HEK293 (cell line): ENCODE measurements around the gene SLC18A2.

ENCODE experiments used
- CTCF ChIA-PET: fragments of 350-600 bp; formaldehyde crosslinking; extraction: SDS; loops from one replicate; lab custom pipeline; 2021; ENCODE audit warnings: antibody characterized with exemption; lab: Yijun Ruan, JAX
- POLR2A ChIA-PET: fragments of 300-600 bp; formaldehyde crosslinking; extraction: SDS; loops from one replicate; lab custom pipeline; 2020; ENCODE audit warnings: antibody characterized with exemption, inconsistent platforms; lab: Yijun Ruan, JAX
- H3K27ac ChIP-seq: fragments of 200-500 bp; sonication (Bioruptor generic); 2 replicates; pipeline ENCODE4 v1.5.1; 2014; ENCODE audit warnings: low read depth, low read length, control low read depth, inconsistent platforms; ENCODE audit errors: extremely low read depth
- H3K36me3 ChIP-seq, 2 experiments: fragments of 200-500 bp in 1 of 2; sonication (Bioruptor generic) in 1 of 2; 1 replicate in 1 of 2; 2 replicates in 1 of 2; pipeline ENCODE4 v1.5.1; 2014 to 2017; ENCODE audit warnings: inconsistent platforms in 2 of 2, low read length in 2 of 2; ENCODE audit not compliant: control insufficient read depth in 2 of 2, insufficient read depth in 1 of 2
- H3K4me1 ChIP-seq: fragments of 200-500 bp; sonication (Bioruptor generic); 2 replicates; pipeline ENCODE4 v1.5.1; 2014; ENCODE audit warnings: mild to moderate bottlenecking, low read length, inconsistent platforms; ENCODE audit not compliant: control insufficient read depth, insufficient read depth
- H3K4me3 ChIP-seq: 2 replicates; pipeline ENCODE4 v1.5.1; 2011; ENCODE audit warnings: low read depth, mild to moderate bottlenecking, control low read depth, low read length, moderate library complexity
- H3K9me3 ChIP-seq: fragments of 200-500 bp; sonication (Bioruptor generic); 2 replicates; pipeline ENCODE4 v1.5.1; 2014; ENCODE audit warnings: low read depth, low read length, inconsistent platforms; ENCODE audit not compliant: control insufficient read depth, insufficient read depth
- SCRT2 ChIP-seq: fragments of 450-650 bp; formaldehyde crosslinking; IDR thresholded peaks from 2 replicates; pipeline ENCODE4 v1.5.1; 2016; ENCODE audit warnings: missing biosample characterization, missing genetic modification characterization
- ZIC2 ChIP-seq: fragments of 450-650 bp; formaldehyde crosslinking; IDR thresholded peaks from 2 replicates; pipeline ENCODE4 v1.5.1; 2016; ENCODE audit warnings: missing biosample characterization, missing genetic modification characterization
- ZNF114 ChIP-seq: fragments of 450-650 bp; formaldehyde crosslinking; IDR thresholded peaks from 2 replicates; pipeline ENCODE4 v1.5.0; 2017; ENCODE audit warnings: missing biosample characterization, missing genetic modification characterization
- ZNF221 ChIP-seq: fragments of 450-650 bp; formaldehyde crosslinking; IDR thresholded peaks from 2 replicates; pipeline ENCODE4 v1.5.1; 2017; ENCODE audit warnings: missing biosample characterization, missing genetic modification characterization, borderline replicate concordance
- ZNF266 ChIP-seq: fragments of 450-650 bp; formaldehyde crosslinking; IDR thresholded peaks from 2 replicates; pipeline ENCODE4 v1.5.1; 2016; ENCODE audit warnings: missing biosample characterization, missing genetic modification characterization, low read depth
- ZNF37A ChIP-seq: fragments of 450-650 bp; IDR thresholded peaks from 2 replicates; pipeline ENCODE4 v1.5.1; 2018; ENCODE audit warnings: missing biosample characterization, missing genetic modification characterization
- ZNF521 ChIP-seq: fragments of 450-650 bp; formaldehyde crosslinking; IDR thresholded peaks from 2 replicates; pipeline ENCODE4 v1.5.1; 2017; ENCODE audit warnings: missing biosample characterization, mild to moderate bottlenecking, missing genetic modification characterization
- ZNF544 ChIP-seq: fragments of 450-650 bp; formaldehyde crosslinking; IDR thresholded peaks from 2 replicates; pipeline ENCODE4 v1.5.0; 2017; ENCODE audit warnings: missing biosample characterization, missing genetic modification characterization
- ZNF549 ChIP-seq: fragments of 450-650 bp; IDR thresholded peaks from 2 replicates; pipeline ENCODE4 v1.5.1; 2018; ENCODE audit warnings: missing biosample characterization, missing genetic modification characterization, mild to moderate bottlenecking, inconsistent platforms, moderate library complexity
- ZNF585B ChIP-seq: fragments of 450-650 bp; formaldehyde crosslinking; IDR thresholded peaks from 2 replicates; pipeline ENCODE4 v1.5.1; 2016; ENCODE audit warnings: missing biosample characterization, missing genetic modification characterization
- ZNF776 ChIP-seq: fragments of 450-650 bp; formaldehyde crosslinking; IDR thresholded peaks from 2 replicates; pipeline ENCODE4 v1.5.0; 2017; ENCODE audit warnings: missing biosample characterization, missing genetic modification characterization, borderline replicate concordance
- TF ChIP-seq, protein P1 (sequence below): fragments of 450-650 bp; formaldehyde crosslinking; IDR thresholded peaks from 2 replicates; pipeline ENCODE4 v1.5.1; 2016; ENCODE audit warnings: missing biosample characterization, missing genetic modification characterization, low read depth
- TF ChIP-seq, protein P2 (sequence below): fragments of 450-650 bp; formaldehyde crosslinking; IDR thresholded peaks from 2 replicates; pipeline ENCODE4 v1.5.1; 2016; ENCODE audit warnings: missing biosample characterization, missing genetic modification characterization
- TF ChIP-seq, protein P3 (sequence below): fragments of 450-650 bp; formaldehyde crosslinking; IDR thresholded peaks from 2 replicates; pipeline ENCODE4 v1.5.1; 2016; ENCODE audit warnings: missing biosample characterization, missing genetic modification characterization
- TF ChIP-seq, protein P4 (sequence below): fragments of 450-650 bp; formaldehyde crosslinking; IDR thresholded peaks from 2 replicates; pipeline ENCODE4 v1.5.1; 2016; ENCODE audit warnings: missing biosample characterization, missing genetic modification characterization

The SLC18A2 gene

DNA sequence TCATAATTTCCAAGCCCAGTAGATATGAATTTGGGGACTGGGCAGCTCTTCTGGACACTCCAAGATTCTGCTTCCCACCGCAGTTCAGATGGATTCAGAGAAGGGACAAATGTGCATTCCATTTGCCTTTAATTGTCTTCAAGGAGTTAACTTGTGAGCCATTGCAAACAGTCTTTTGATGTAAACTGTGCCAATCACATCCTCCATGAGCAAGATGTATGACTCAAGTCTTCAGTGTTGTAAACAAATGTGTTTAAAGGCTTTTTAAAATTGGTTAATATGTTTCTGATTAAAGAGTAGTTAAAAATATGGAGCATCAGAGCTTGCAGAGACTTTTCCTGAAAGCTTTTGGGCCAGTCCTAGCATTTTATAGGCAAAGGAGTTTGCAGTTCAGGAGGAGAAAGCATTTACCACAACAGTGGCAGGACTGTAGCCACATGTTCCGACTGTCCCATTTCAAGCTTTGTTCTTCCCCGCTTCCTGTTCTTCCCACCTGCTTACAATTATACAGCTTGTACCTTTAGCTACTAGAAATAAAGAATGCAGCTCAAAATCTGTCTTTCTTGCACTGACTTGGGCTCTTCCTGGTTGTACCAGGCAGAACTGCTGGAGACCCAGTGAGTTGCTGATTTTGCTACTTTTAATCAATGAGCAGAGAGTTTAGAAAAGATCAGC, 6.2 kb downstream of the SLC18A2 start:
- ChIA-PET POLR2A (no interaction called here), CTCF (interaction anchor here (0.6 to 1.4 kb wide), 5 partner anchors 20 to 256 kb away, joined by 3 to 5 read pairs (median 5); no protein-coding TSS in a partner anchor)
- TF ChIP-seq ZNF776: no peak
- no peak for TF ChIP-seq ZNF585B (tag by site-specific recombination)
- TF ChIP-seq ZNF549 (tag by site-specific recombination): no peak
- no peak for TF ChIP-seq ZNF521
- TF ChIP-seq ZNF114 (tag by site-specific recombination): no peak
- TF ChIP-seq, protein P1, sequence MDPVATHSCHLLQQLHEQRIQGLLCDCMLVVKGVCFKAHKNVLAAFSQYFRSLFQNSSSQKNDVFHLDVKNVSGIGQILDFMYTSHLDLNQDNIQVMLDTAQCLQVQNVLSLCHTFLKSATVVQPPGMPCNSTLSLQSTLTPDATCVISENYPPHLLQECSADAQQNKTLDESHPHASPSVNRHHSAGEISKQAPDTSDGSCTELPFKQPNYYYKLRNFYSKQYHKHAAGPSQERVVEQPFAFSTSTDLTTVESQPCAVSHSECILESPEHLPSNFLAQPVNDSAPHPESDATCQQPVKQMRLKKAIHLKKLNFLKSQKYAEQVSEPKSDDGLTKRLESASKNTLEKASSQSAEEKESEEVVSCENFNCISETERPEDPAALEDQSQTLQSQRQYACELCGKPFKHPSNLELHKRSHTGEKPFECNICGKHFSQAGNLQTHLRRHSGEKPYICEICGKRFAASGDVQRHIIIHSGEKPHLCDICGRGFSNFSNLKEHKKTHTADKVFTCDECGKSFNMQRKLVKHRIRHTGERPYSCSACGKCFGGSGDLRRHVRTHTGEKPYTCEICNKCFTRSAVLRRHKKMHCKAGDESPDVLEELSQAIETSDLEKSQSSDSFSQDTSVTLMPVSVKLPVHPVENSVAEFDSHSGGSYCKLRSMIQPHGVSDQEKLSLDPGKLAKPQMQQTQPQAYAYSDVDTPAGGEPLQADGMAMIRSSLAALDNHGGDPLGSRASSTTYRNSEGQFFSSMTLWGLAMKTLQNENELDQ (tag by site-specific recombination): no peak
- TF ChIP-seq SCRT2 (tag by site-specific recombination): no peak
- TF ChIP-seq ZNF266 (tag by site-specific recombination): no peak
- TF ChIP-seq, protein P2, sequence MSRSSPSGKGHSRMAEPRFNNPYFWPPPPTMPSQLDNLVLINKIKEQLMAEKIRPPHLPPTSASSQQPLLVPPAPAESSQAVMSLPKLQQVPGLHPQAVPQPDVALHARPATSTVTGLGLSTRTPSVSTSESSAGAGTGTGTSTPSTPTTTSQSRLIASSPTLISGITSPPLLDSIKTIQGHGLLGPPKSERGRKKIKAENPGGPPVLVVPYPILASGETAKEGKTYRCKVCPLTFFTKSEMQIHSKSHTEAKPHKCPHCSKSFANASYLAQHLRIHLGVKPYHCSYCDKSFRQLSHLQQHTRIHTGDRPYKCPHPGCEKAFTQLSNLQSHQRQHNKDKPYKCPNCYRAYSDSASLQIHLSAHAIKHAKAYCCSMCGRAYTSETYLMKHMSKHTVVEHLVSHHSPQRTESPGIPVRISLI (tag by site-specific recombination): no peak
- TF ChIP-seq ZNF221 (tag by site-specific recombination): no peak
- no peak for TF ChIP-seq ZIC2 (tag by site-specific recombination)
- no peak for TF ChIP-seq ZNF37A (tag by site-specific recombination)
- Histone ChIP-seq H3K36me3 (no peaks in the 10 kb centered on the region), H3K27ac (no peak overlapping the region), H3K4me3 (no peak overlapping the region), H3K9me3 (no peaks in the 10 kb centered on the region), H3K4me1 (no peaks in the 10 kb centered on the region)

DNA sequence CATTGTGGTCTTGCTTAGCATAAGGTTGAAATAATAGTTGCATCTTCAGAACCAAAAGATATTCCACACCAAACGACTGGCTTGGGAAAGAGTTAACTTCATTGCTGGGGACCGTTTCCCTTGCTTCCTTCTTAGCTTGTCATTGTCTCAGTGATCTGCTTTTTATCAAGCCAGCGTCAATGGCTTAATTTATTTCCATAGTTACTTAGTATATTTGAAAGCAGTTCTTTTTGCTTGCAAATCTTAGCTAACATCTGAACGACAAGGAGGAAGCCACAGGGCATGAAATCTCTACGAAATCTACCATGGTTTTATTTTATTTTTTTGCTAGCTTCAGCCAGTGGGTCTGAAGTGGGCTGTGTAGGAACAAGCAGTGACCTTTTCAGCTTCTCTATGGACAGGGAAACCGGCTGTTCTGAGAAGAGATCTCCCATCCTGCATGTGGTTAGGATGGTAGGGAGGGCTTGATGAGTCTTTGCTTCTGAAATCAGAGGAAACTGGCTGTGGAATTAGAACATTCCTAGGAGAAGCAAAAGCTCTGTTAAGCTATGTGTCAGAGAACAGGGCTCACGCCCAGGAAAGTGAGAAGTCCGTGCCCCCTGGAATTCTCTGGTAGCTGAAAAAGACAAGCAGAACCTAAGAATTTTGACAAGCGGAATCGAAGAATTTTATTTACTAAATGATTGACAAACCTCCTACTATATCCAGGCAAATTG, 8.0 kb downstream of the SLC18A2 start:
- H3K4me3 ChIP-seq: no peak overlapping the region
- H3K4me1 ChIP-seq: no peaks in the 10 kb centered on the region
- ChIA-PET POLR2A (no interaction called here), CTCF (interaction anchor here (0.6 to 1.7 kb wide), 6 partner anchors 9 to 194 kb away, joined by 3 to 10 read pairs (median 4); no protein-coding TSS in a partner anchor)
- no peaks in the 10 kb centered on the region for H3K9me3 ChIP-seq
- H3K27ac ChIP-seq: no peak overlapping the region
- no peaks in the 10 kb centered on the region for H3K36me3 ChIP-seq
- TF ChIP-seq, protein P3, sequence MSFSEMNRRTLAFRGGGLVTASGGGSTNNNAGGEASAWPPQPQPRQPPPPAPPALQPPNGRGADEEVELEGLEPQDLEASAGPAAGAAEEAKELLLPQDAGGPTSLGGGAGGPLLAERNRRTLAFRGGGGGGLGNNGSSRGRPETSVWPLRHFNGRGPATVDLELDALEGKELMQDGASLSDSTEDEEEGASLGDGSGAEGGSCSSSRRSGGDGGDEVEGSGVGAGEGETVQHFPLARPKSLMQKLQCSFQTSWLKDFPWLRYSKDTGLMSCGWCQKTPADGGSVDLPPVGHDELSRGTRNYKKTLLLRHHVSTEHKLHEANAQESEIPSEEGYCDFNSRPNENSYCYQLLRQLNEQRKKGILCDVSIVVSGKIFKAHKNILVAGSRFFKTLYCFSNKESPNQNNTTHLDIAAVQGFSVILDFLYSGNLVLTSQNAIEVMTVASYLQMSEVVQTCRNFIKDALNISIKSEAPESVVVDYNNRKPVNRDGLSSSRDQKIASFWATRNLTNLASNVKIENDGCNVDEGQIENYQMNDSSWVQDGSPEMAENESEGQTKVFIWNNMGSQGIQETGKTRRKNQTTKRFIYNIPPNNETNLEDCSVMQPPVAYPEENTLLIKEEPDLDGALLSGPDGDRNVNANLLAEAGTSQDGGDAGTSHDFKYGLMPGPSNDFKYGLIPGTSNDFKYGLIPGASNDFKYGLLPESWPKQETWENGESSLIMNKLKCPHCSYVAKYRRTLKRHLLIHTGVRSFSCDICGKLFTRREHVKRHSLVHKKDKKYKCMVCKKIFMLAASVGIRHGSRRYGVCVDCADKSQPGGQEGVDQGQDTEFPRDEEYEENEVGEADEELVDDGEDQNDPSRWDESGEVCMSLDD (tag by site-specific recombination): no peak
- TF ChIP-seq, protein P4, sequence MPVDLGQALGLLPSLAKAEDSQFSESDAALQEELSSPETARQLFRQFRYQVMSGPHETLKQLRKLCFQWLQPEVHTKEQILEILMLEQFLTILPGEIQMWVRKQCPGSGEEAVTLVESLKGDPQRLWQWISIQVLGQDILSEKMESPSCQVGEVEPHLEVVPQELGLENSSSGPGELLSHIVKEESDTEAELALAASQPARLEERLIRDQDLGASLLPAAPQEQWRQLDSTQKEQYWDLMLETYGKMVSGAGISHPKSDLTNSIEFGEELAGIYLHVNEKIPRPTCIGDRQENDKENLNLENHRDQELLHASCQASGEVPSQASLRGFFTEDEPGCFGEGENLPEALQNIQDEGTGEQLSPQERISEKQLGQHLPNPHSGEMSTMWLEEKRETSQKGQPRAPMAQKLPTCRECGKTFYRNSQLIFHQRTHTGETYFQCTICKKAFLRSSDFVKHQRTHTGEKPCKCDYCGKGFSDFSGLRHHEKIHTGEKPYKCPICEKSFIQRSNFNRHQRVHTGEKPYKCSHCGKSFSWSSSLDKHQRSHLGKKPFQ (tag by site-specific recombination): no peak
- TF ChIP-seq SCRT2 (tag by site-specific recombination) (no peak), ZNF544 (tag by site-specific recombination) (no peak)
